HG02852 (cell line): ENCODE results near the gene C12orf57.

Experiments
- ATAC-seq: cut with Tn5 transposase; IDR thresholded peaks from one replicate; pipeline ENCODE4 v1.9.1; 2021; ENCODE audit warnings: mild to moderate bottlenecking, moderate library complexity; ENCODE audit not compliant: unreplicated experiment

Gene C12orf57

GRCh38 chr12:6987956-6988553 lies 44.2 kb downstream of the C12orf57 start:
- ATAC-seq = no peak
